Measurements from ENCODE around the gene CTDSP2.

The CTDSP2 gene

GRCh38 chr12:57837864-57838562 is 8.5 kb downstream of the CTDSP2 start:
- TF ChIP-seq TAF1 (IDR thresholded peaks at IDR 0.05; ENCODE audit: borderline replicate concordance, low read depth, low read length) (no peak), POLR2A (IDR thresholded peaks at IDR 0.05; ENCODE audit: low read depth, low read length) (no peak), POLR2AphosphoS5 (IDR thresholded peaks at IDR 0.05; ENCODE audit: low read depth, low read length) (no peak)
- DNase-seq (ENCODE audit: insufficient read length) (no peak), FAIRE-seq (no peak)

DNA sequence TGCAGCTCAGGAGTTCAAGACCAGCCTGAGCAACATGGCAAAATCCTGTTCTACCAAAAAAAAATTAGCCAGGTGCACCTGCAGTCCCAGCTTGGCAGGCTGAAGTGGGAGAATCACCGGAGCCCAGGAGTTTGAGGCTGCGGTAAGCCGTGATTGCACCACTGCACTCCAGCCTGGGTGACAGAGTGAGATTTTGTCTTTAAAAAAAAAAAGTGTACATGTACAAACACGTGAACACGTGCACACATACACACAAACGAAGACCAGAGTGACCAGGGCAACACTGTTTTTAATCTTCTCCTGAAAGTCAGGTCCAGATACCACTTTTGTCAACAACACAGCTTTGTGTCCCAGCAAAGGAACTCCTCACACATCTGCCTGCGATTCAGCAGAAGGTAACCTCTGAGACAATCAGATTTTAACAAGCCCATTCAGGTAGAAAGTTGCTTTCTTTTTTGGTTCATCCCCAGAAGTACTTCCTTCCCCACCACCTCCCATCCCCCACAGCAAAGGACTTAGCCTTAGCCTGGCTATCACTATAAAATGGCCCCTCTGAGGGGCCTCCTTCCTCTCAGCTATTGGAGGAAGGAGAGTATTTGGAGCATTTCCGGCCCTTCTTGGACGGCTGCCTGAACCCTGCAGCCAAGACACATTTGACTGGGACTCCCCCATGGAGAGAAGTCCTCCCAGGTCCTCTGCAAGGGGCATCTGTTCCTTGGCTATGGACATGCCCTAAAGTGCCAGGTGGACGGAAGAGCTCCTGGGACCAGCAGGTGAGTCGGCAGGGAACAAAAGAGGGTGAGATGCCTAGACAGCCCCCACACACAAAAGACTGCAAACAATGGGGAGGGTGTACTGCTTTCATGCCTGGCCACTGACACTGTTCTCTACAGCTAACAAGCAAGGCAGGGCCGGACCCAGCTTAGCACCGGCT is 9.8 kb downstream of the CTDSP2 start:
- TF ChIP-seq TAF1 (IDR thresholded peaks at IDR 0.05; ENCODE audit: borderline replicate concordance, low read depth, low read length) (no peak), POLR2A (IDR thresholded peaks at IDR 0.05; ENCODE audit: low read depth, low read length) (no peak), POLR2AphosphoS5 (IDR thresholded peaks at IDR 0.05; ENCODE audit: low read depth, low read length) (no peak)
- no peak for DNase-seq (ENCODE audit: insufficient read length)
- peak; percentile 9 for FAIRE-seq

- TF ChIP-seq TAF1 (IDR thresholded peaks at IDR 0.05; ENCODE audit: borderline replicate concordance, low read depth, low read length) (no peak), POLR2AphosphoS5 (IDR thresholded peaks at IDR 0.05; ENCODE audit: low read depth, low read length) (no peak), POLR2A (IDR thresholded peaks at IDR 0.05; ENCODE audit: low read depth, low read length) (no peak)
- DNase-seq (ENCODE audit: insufficient read length) (no peak), FAIRE-seq (no peak)
These were observed 10.9 kb downstream of the CTDSP2 start for GRCh38 chr12:57835366-57836288.

GRCh38 chr12:57834086-57834876 is 12.2 kb downstream of the CTDSP2 start:
- DNase-seq (ENCODE audit: insufficient read length) (no peak), FAIRE-seq (no peak)
- no peak for TF ChIP-seq POLR2A (IDR thresholded peaks at IDR 0.05; ENCODE audit: low read depth, low read length)
- TF ChIP-seq POLR2AphosphoS5 (IDR thresholded peaks at IDR 0.05; ENCODE audit: low read depth, low read length): no peak

DNA sequence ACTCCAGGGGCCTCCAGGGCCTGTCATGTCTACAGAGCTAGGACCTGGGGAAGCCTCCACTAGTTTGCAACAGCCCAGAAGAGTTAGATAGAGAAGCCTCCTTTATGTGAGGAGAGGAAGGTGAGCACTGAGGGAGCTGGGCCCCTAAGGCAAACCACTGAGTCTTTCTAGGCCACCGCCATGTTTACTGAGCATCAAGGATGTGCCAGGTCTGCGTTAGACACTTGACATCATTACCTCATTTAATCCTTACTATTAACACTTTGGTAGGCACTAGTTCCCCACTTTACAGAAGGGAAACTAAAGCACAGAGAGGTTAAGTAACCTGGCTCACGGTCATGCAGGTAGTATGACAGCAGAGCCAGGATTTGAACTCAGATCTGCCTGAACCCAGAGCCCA is 12.9 kb downstream of the CTDSP2 start:
- FAIRE-seq (no peak), DNase-seq (ENCODE audit: insufficient read length) (no peak)

GRCh38 chr12:57832966-57833365 is 13.6 kb downstream of the CTDSP2 start:
- FAIRE-seq (peak; percentile 33), DNase-seq (ENCODE audit: insufficient read length) (no peak)
- TF ChIP-seq POLR2A (IDR thresholded peaks at IDR 0.05; ENCODE audit: low read depth, low read length) (no peak), POLR2AphosphoS5 (IDR thresholded peaks at IDR 0.05; ENCODE audit: low read depth, low read length) (no peak), TAF1 (IDR thresholded peaks at IDR 0.05; ENCODE audit: borderline replicate concordance, low read depth, low read length) (no peak)

More for the DNA sequence above, 12.9 kb downstream of the CTDSP2 start:
- TF ChIP-seq POLR2A (IDR thresholded peaks at IDR 0.05; ENCODE audit: low read depth, low read length) (no peak), TAF1 (IDR thresholded peaks at IDR 0.05; ENCODE audit: borderline replicate concordance, low read depth, low read length) (no peak), POLR2AphosphoS5 (IDR thresholded peaks at IDR 0.05; ENCODE audit: low read depth, low read length) (no peak)

GRCh38 chr12:57830393-57830792 is 16.1 kb downstream of the CTDSP2 start:
- TF ChIP-seq POLR2AphosphoS5 (IDR thresholded peaks at IDR 0.05; ENCODE audit: low read depth, low read length): no peak
- no peak for TF ChIP-seq TAF1 (IDR thresholded peaks at IDR 0.05; ENCODE audit: borderline replicate concordance, low read depth, low read length)
- TF ChIP-seq POLR2A (IDR thresholded peaks at IDR 0.05; ENCODE audit: low read depth, low read length): no peak
- no peak for FAIRE-seq
- DNase-seq (ENCODE audit: insufficient read length): no peak

DNA sequence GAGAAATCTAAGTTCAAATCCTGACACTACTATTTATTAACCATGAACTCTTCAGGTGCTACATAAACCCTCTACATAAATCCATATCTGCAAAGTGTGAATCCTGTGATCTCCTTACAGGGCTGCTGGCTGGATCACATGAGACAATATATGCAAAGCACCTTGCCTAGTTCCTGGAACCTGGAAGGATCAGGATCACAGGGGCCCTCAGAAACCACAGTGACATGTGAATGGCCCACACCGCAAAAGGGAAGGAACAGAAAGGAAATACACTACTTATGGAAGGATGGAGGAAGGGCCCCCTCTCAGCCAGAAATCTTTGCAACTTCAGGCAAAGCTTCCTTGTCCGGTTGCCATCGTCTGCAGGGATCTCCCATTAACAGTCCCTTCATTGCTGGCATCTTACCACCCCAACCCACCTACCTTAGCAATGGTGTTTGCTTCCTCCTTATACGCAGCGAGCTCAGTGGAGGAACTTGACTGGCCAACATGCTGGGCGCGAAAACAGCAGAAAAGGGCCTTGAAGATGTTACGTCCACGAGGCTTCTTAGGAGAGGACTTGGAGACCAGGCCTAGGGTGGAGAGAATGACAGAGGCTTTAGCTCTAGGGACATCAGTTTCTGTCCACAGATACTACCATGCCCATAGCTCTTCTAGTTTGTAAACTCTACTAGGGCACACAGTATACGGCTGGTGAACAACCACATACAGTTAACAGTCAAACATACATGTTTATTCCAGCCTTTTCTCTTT is 17.3 kb downstream of the CTDSP2 start:
- no peak for FAIRE-seq
- no peak for DNase-seq (ENCODE audit: insufficient read length)
- TF ChIP-seq TAF1 (IDR thresholded peaks at IDR 0.05; ENCODE audit: borderline replicate concordance, low read depth, low read length) (no peak), POLR2A (IDR thresholded peaks at IDR 0.05; ENCODE audit: low read depth, low read length) (no peak)

DNA sequence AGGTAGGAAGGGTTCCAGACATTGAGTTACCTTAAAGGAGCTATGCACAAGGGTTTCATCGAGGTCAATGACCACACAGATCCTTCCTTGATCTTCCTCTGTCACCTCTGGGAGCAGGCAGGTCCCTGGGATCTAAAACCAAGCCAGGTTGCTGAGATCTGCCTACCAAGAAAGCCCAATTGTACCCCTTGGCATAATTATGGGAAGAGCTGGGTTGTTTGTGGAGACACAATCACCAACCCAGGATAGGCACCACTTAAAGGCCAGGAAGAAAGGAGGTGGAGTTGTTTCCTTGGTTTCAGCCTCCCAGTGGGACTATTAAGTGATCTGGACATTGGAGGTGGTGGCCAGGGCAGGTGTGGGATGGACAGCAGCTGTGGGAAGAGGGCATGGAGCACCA is 19.6 kb downstream of the CTDSP2 start:
- TF ChIP-seq POLR2A (IDR thresholded peaks at IDR 0.05; ENCODE audit: low read depth, low read length) (no peak), POLR2AphosphoS5 (IDR thresholded peaks at IDR 0.05; ENCODE audit: low read depth, low read length) (no peak), TAF1 (IDR thresholded peaks at IDR 0.05; ENCODE audit: borderline replicate concordance, low read depth, low read length) (no peak)
- no peak for DNase-seq (ENCODE audit: insufficient read length)
- FAIRE-seq: peak; percentile 33

GRCh38 chr12:57826400-57826799 is 20.1 kb downstream of the CTDSP2 start:
- DNase-seq (ENCODE audit: insufficient read length) (no peak), FAIRE-seq (no peak)
- TF ChIP-seq TAF1 (IDR thresholded peaks at IDR 0.05; ENCODE audit: borderline replicate concordance, low read depth, low read length) (no peak), POLR2AphosphoS5 (IDR thresholded peaks at IDR 0.05; ENCODE audit: low read depth, low read length) (no peak), POLR2A (IDR thresholded peaks at IDR 0.05; ENCODE audit: low read depth, low read length) (no peak)
